Measurements from ENCODE around the gene TNFRSF9.
"Not testable (repeated sequence)": the region's sequence is repeated elsewhere in the genome, so short reads cannot be mapped to it uniquely, and the experiment has no call there.

Gene TNFRSF9

DNA sequence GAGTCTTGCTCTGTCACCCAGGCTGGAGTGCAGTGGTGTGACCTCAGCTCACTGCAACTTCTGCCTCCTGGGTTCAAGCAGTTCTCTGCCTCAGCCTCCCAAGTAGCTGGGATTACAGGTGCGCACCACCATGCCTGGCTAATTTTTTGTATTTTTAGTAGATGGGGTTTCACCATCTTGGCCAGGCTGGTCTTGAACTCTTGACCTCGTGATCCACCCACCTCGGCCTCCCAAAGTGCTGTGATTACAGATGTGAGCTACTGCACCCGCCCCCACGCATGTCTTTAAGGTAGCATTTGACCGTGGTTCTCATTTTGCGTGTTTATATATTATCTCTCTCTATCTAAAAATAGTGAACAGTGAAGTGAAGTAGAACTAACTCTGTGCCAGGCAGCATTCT lies 23.2 kb upstream of the TNFRSF9 start:
- not testable (repeated sequence) for H2BK15ac ChIP-seq (ENCODE audit: low read length); H2AFZ ChIP-seq (ENCODE audit: low read length); H3K4ac ChIP-seq (ENCODE audit: low read length); H2BK12ac ChIP-seq (ENCODE audit: low read length); H3K9me3 ChIP-seq (replicated peaks in 1 of 2; ENCODE audit: control insufficient read depth in 2 of 2, insufficient read depth in 1 of 2, low read depth in 1 of 2, low read length in 2 of 2); H3K9ac ChIP-seq (ENCODE audit: low read depth, low read length, poor library complexity); DNase-seq (ENCODE audit: low spot score); H2AK5ac ChIP-seq (ENCODE audit: low read depth, low read length); H3K14ac ChIP-seq (ENCODE audit: low read length); H3K4me3 ChIP-seq (ENCODE audit: low read length in 2 of 2); H3K27ac ChIP-seq (replicated peaks; ENCODE audit: low read length); H3K27me3 ChIP-seq (ENCODE audit: control insufficient read depth in 3 of 3, insufficient read depth in 3 of 3, low read depth in 1 of 3, low read length in 3 of 3); H2BK120ac ChIP-seq (ENCODE audit: low read depth, low read length); H4K91ac ChIP-seq (ENCODE audit: low read depth, low read length, poor library complexity); H3K18ac ChIP-seq (ENCODE audit: low read length); H4K8ac ChIP-seq (ENCODE audit: low read depth, low read length); H3K4me2 ChIP-seq (ENCODE audit: insufficient read depth, low read length, poor library complexity, severe bottlenecking); H3K4me1 ChIP-seq (ENCODE audit: control insufficient read depth in 2 of 2, insufficient read depth in 1 of 2, low read depth in 1 of 2, low read length in 2 of 2); H2BK5ac ChIP-seq (ENCODE audit: low read length); H3K79me1 ChIP-seq (ENCODE audit: low read depth, low read length); H3K23ac ChIP-seq (ENCODE audit: low read depth, low read length, poor library complexity)
- peaks cover 21 to 60% of the 10 kb centered on the region in 2 donors for H3K36me3 ChIP-seq (replicated peaks in 1 of 2; ENCODE audit: control insufficient read depth in 2 of 2, insufficient read depth in 2 of 2, low read length in 2 of 2)
- no CpG with 5 or more reads among the region's 7 CpGs for WGBS, 2 donors (ENCODE audit: extremely low coverage in 2 of 2, insufficient read length in 2 of 2, insufficient replicate concordance in 1 of 2)

DNA sequence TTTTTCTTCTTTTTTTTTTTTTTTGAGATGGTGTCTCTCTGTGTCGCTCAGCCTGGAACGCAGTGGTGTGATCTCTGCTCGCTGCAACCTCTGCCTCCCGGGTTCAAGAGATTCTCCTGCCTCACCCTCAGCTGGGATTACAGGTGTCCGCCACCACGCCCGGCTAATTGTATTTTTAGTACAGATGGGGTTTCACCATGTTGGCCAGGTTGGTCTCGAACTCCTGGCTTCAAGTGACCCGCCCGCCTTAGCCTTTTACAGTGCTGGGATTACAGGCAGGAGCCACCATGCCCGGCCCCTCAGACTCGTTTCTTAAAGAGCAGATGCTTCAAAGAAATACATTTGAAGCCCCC lies 22.7 kb upstream of the TNFRSF9 start:
- not testable (repeated sequence) for H3K9ac ChIP-seq (ENCODE audit: low read depth, low read length, poor library complexity); H3K9me3 ChIP-seq (replicated peaks in 1 of 2; ENCODE audit: control insufficient read depth in 2 of 2, insufficient read depth in 1 of 2, low read depth in 1 of 2, low read length in 2 of 2); H3K23ac ChIP-seq (ENCODE audit: low read depth, low read length, poor library complexity); DNase-seq (ENCODE audit: low spot score); H3K4me3 ChIP-seq (ENCODE audit: low read length in 2 of 2); H3K79me1 ChIP-seq (ENCODE audit: low read depth, low read length); H2AK5ac ChIP-seq (ENCODE audit: low read depth, low read length); H3K27me3 ChIP-seq (ENCODE audit: control insufficient read depth in 3 of 3, insufficient read depth in 3 of 3, low read depth in 1 of 3, low read length in 3 of 3); H2AFZ ChIP-seq (ENCODE audit: low read length); H3K4me2 ChIP-seq (ENCODE audit: insufficient read depth, low read length, poor library complexity, severe bottlenecking); H3K4me1 ChIP-seq (ENCODE audit: control insufficient read depth in 2 of 2, insufficient read depth in 1 of 2, low read depth in 1 of 2, low read length in 2 of 2); H3K27ac ChIP-seq (replicated peaks; ENCODE audit: low read length); H3K14ac ChIP-seq (ENCODE audit: low read length); H2BK5ac ChIP-seq (ENCODE audit: low read length); H4K8ac ChIP-seq (ENCODE audit: low read depth, low read length); H2BK12ac ChIP-seq (ENCODE audit: low read length); H3K4ac ChIP-seq (ENCODE audit: low read length); H3K18ac ChIP-seq (ENCODE audit: low read length); H2BK15ac ChIP-seq (ENCODE audit: low read length); H2BK120ac ChIP-seq (ENCODE audit: low read depth, low read length); H4K91ac ChIP-seq (ENCODE audit: low read depth, low read length, poor library complexity)
- no CpG with 5 or more reads among the region's 12 CpGs for WGBS, 2 donors (ENCODE audit: extremely low coverage in 2 of 2, insufficient read length in 2 of 2, insufficient replicate concordance in 1 of 2)
- H3K36me3 ChIP-seq (replicated peaks in 1 of 2; ENCODE audit: control insufficient read depth in 2 of 2, insufficient read depth in 2 of 2, low read length in 2 of 2), result peaks cover 20 to 55% of the 10 kb centered on the region in 2 donors

DNA sequence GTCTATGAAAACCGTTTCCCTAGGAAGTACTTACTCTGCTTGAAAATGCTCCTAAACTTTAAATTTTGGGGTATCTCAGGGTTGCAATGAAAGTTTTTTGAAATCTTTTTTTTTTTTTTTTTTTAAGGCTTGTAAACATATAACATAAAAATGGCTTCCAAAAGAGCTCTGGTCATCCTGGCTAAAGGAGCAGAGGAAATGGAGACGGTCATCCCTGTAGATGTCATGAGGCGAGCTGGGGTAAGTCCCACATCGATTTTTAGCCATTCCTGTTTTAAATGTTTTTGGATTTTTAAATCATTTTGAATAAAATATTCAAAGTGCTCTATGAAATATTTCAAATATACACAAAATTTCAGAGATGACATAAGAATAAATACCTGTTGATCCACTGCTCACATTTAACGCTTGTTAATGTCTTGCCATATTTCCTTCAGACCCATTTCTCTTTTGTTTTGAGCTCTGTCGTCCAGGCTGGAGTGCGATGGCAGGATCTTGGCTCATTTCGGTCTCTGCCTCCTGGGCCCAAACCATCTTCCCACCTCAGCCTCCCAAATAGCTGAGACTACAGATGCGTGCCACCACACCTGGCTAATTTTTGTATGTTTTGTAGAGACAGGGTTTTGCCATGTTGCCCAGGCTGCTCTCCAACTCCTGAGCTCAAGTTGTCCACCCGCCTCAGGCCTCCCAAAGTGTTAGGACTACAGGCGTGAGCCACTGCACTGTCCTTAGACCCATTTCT lies 22.2 kb upstream of the TNFRSF9 start:
- Histone ChIP-seq H2BK12ac (ENCODE audit: low read length) (no peak overlapping the region), H4K8ac (ENCODE audit: low read depth, low read length) (no peak overlapping the region), H2AK5ac (ENCODE audit: low read depth, low read length) (no peak overlapping the region), H3K23ac (ENCODE audit: low read depth, low read length, poor library complexity) (no peak overlapping the region), H3K27ac (replicated peaks; ENCODE audit: low read length) (no peak overlapping the region), H2AFZ (ENCODE audit: low read length) (no peak overlapping the region), H3K27me3 (ENCODE audit: control insufficient read depth in 3 of 3, insufficient read depth in 3 of 3, low read depth in 1 of 3, low read length in 3 of 3) (no peaks in the 10 kb centered on the region), H3K79me1 (ENCODE audit: low read depth, low read length) (peaks cover 7% of the 10 kb centered on the region), H3K4me2 (ENCODE audit: insufficient read depth, low read length, poor library complexity, severe bottlenecking) (no peak overlapping the region), H3K4me3 (ENCODE audit: low read length in 2 of 2) (peak overlapping the region in 1 of 2 donors; percentile 59), H3K14ac (ENCODE audit: low read length) (no peak overlapping the region), H2BK5ac (ENCODE audit: low read length) (no peak overlapping the region), H4K91ac (ENCODE audit: low read depth, low read length, poor library complexity) (no peak overlapping the region), H3K18ac (ENCODE audit: low read length) (no peak overlapping the region), H2BK120ac (ENCODE audit: low read depth, low read length) (no peak overlapping the region), H3K9me3 (replicated peaks in 1 of 2; ENCODE audit: control insufficient read depth in 2 of 2, insufficient read depth in 1 of 2, low read depth in 1 of 2, low read length in 2 of 2) (no peaks in the 10 kb centered on the region), H2BK15ac (ENCODE audit: low read length) (no peak overlapping the region), H3K9ac (ENCODE audit: low read depth, low read length, poor library complexity) (no peak overlapping the region), H3K4ac (ENCODE audit: low read length) (no peak overlapping the region), H3K4me1 (ENCODE audit: control insufficient read depth in 2 of 2, insufficient read depth in 1 of 2, low read depth in 1 of 2, low read length in 2 of 2) (peaks cover 0 to 2% of the 10 kb centered on the region in 2 donors), H3K36me3 (replicated peaks in 1 of 2; ENCODE audit: control insufficient read depth in 2 of 2, insufficient read depth in 2 of 2, low read length in 2 of 2) (peaks cover 20 to 51% of the 10 kb centered on the region in 2 donors)
- no CpG with 5 or more reads among the region's 11 CpGs for WGBS, 2 donors (ENCODE audit: extremely low coverage in 2 of 2, insufficient read length in 2 of 2, insufficient replicate concordance in 1 of 2)
- no peak for DNase-seq (ENCODE audit: low spot score)

DNA sequence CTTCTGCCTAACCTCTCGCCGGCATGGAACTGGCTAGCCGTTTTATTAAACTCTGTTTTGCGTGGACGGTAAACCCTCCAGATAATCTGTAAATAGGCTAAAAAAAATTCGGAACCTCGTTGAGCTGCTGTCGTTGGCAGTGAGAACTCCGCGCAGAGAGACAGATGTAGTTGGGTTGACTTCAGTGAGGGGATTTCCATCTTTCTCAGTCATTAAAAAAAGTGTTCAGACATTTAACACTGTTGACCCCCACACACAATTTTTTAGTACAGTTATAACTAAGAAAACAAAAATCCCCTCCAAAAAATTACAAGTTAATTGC lies 21.3 kb upstream of the TNFRSF9 start:
- no peak overlapping the region for H4K8ac ChIP-seq (ENCODE audit: low read depth, low read length)
- H2BK5ac ChIP-seq (ENCODE audit: low read length), result peak overlapping the region; percentile 97
- no peak overlapping the region for H2BK12ac ChIP-seq (ENCODE audit: low read length)
- peak overlapping the region; percentile 100 for H3K9ac ChIP-seq (ENCODE audit: low read depth, low read length, poor library complexity)
- peak overlapping the region; percentile 100 for H3K23ac ChIP-seq (ENCODE audit: low read depth, low read length, poor library complexity)
- DNase-seq (ENCODE audit: low spot score), result no peak
- H2BK120ac ChIP-seq (ENCODE audit: low read depth, low read length), result no peak overlapping the region
- peak overlapping the region; percentile 90 for H2AFZ ChIP-seq (ENCODE audit: low read length)
- H3K18ac ChIP-seq (ENCODE audit: low read length), result peak overlapping the region; percentile 100
- no CpG with 5 or more reads among the region's 10 CpGs for WGBS, 2 donors (ENCODE audit: extremely low coverage in 2 of 2, insufficient read length in 2 of 2, insufficient replicate concordance in 1 of 2)
- H3K4ac ChIP-seq (ENCODE audit: low read length), result no peak overlapping the region
- peaks cover 7% of the 10 kb centered on the region for H3K79me1 ChIP-seq (ENCODE audit: low read depth, low read length)
- no peak overlapping the region for H4K91ac ChIP-seq (ENCODE audit: low read depth, low read length, poor library complexity)
- H3K36me3 ChIP-seq (replicated peaks in 1 of 2; ENCODE audit: control insufficient read depth in 2 of 2, insufficient read depth in 2 of 2, low read length in 2 of 2), result peaks cover 20 to 42% of the 10 kb centered on the region in 2 donors
- H2AK5ac ChIP-seq (ENCODE audit: low read depth, low read length), result peak overlapping the region; percentile 46
- H3K27me3 ChIP-seq (ENCODE audit: control insufficient read depth in 3 of 3, insufficient read depth in 3 of 3, low read depth in 1 of 3, low read length in 3 of 3), result no peaks in the 10 kb centered on the region
- H3K14ac ChIP-seq (ENCODE audit: low read length), result no peak overlapping the region
- H3K4me2 ChIP-seq (ENCODE audit: insufficient read depth, low read length, poor library complexity, severe bottlenecking), result peak overlapping the region; percentile 77
- peak overlapping the region; percentile 59 to 96 for H3K4me3 ChIP-seq (ENCODE audit: low read length in 2 of 2)
- no peak overlapping the region for H2BK15ac ChIP-seq (ENCODE audit: low read length)
- H3K4me1 ChIP-seq (ENCODE audit: control insufficient read depth in 2 of 2, insufficient read depth in 1 of 2, low read depth in 1 of 2, low read length in 2 of 2), result peaks cover 0 to 2% of the 10 kb centered on the region in 2 donors
- no peak overlapping the region for H3K27ac ChIP-seq (replicated peaks; ENCODE audit: low read length)
- no peaks in the 10 kb centered on the region for H3K9me3 ChIP-seq (replicated peaks in 1 of 2; ENCODE audit: control insufficient read depth in 2 of 2, insufficient read depth in 1 of 2, low read depth in 1 of 2, low read length in 2 of 2)
